AG04450 (cell line): Measurements from ENCODE around the gene TIMP3. TPM values are rescaled to one million over a fixed set of nuclear protein-coding genes. Genes with fewer than 3 reads are reported as not detected.
A peak's percentile ranks its signal among the peaks of the same experiment; 100 is the strongest.

Experiments used
- CTCF ChIA-PET: fragments of 300-600, 350-600 bp; formaldehyde crosslinking; extraction: SDS; loops from one replicate; lab custom pipeline; 2022; ENCODE audit warnings: antibody characterized with exemption, inconsistent platforms; lab: Charles Lee
- POLR2A ChIA-PET: fragments of 350-600 bp; formaldehyde crosslinking; extraction: SDS; loops from one replicate; lab custom pipeline; 2021; ENCODE audit warnings: antibody characterized with exemption, inconsistent platforms; lab: Yijun Ruan, JAX
- DNase-seq: peaks from one replicate; pipeline ENCODE4 v3.0.0-alpha.2; 2011; ENCODE audit warnings: low read depth, low spot score
- H3K27ac ChIP-seq: one replicate; pipeline ENCODE4 v1.5.1; 2012; ENCODE audit warnings: low read depth, low read length, control low read depth
- H3K27me3 ChIP-seq: one replicate; pipeline ENCODE4 v1.6.0; 2012; ENCODE audit warnings: low read length; ENCODE audit not compliant: control insufficient read depth, insufficient read depth
- H3K4me3 ChIP-seq: 2 replicates; pipeline ENCODE4 v1.5.1; 2011; ENCODE audit warnings: mild to moderate bottlenecking, low read depth, low read length, control low read depth
- H3K9me3 ChIP-seq: 2 replicates; pipeline ENCODE4 v1.5.1; 2012; ENCODE audit warnings: low read length; ENCODE audit not compliant: control insufficient read depth, insufficient read depth
- polyA plus RNA-seq: library from polyadenylated mRNA; depleted of rRNA; stranded (reverse); fragments of >200 nt; gene quantifications from 2 replicates; pipeline ENCODE4 v1.2.3, GENCODE V29; 2011
- TF ChIP-seq, protein P1 (sequence below): IDR thresholded peaks from 2 replicates; pipeline ENCODE4 v1.5.1; 2011; ENCODE audit warnings: low read depth, low read length, control low read depth, inconsistent platforms

The TIMP3 gene
- polyA plus RNA-seq, 1 experiment = 486 TPM

DNA sequence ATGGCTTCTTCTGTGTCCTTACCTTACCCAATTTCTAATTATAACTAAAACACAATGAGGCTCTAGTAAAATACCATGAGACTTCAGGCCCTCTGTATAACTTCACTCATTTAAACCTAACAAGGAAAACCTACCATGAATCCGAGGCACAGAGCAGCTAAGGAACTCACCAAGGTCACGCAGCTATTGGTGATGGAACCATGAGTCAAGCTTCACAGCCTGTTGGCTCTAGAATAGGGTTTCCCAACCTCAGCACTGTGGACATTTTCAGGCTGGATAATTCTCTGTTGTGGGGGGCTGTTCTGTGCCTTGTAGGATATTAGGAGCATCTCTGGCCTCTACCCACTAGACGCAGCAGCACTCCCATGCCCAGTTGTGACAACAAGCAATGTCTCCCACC lies 75.7 kb downstream of the TIMP3 start:
- DNase-seq = no peak

DNA sequence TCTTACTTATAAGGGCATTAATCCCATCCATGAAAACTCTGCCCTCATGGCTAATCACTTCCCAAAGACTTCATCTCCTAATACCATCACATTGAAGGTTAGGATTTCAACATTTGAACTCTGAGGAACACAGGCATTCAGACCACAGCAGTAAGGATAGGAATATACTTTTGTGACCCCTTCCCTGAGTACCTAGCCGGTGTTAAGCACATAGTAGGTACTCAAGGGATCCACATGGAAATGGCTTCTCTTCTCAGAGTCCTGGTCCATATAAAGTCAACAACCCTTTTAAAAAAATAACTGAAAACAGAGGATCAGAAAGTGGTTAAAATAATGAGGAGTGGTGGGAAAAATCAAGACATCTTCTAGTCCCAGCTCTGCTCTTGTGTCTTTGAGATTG lies 78.0 kb downstream of the TIMP3 start:
- Histone ChIP-seq H3K27me3 (peaks cover 46% of the 10 kb centered on the region), H3K4me3 (no peak overlapping the region), H3K9me3 (no peaks in the 10 kb centered on the region), H3K27ac (no peak overlapping the region)
- TF ChIP-seq, protein P1, sequence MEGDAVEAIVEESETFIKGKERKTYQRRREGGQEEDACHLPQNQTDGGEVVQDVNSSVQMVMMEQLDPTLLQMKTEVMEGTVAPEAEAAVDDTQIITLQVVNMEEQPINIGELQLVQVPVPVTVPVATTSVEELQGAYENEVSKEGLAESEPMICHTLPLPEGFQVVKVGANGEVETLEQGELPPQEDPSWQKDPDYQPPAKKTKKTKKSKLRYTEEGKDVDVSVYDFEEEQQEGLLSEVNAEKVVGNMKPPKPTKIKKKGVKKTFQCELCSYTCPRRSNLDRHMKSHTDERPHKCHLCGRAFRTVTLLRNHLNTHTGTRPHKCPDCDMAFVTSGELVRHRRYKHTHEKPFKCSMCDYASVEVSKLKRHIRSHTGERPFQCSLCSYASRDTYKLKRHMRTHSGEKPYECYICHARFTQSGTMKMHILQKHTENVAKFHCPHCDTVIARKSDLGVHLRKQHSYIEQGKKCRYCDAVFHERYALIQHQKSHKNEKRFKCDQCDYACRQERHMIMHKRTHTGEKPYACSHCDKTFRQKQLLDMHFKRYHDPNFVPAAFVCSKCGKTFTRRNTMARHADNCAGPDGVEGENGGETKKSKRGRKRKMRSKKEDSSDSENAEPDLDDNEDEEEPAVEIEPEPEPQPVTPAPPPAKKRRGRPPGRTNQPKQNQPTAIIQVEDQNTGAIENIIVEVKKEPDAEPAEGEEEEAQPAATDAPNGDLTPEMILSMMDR = no peak
- ChIA-PET CTCF (no interaction called here), POLR2A (no interaction called here)
- no peak for DNase-seq

More for the DNA sequence above, 75.7 kb downstream of the TIMP3 start:
- Histone ChIP-seq H3K4me3 (no peak overlapping the region), H3K9me3 (no peaks in the 10 kb centered on the region), H3K27ac (no peak overlapping the region), H3K27me3 (peaks cover 37% of the 10 kb centered on the region)
- TF ChIP-seq, protein P1 = no peak
- ChIA-PET POLR2A (no interaction called here), CTCF (interaction anchor here (0.5 kb wide), 1 partner anchor 167 kb away, joined by 3 read pairs; no protein-coding TSS in a partner anchor)

- Histone ChIP-seq H3K27me3 (peaks cover 45% of the 10 kb centered on the region), H3K9me3 (no peaks in the 10 kb centered on the region), H3K4me3 (no peak overlapping the region), H3K27ac (no peak overlapping the region)
- TF ChIP-seq, protein P1 = no peak
- DNase-seq = peak; percentile 34
- CTCF ChIA-PET = no interaction called here
- POLR2A ChIA-PET = no interaction called here
Observed at GRCh38 chr22:32880061-32880460, 78.6 kb downstream of the TIMP3 start.

GRCh38 chr22:32880505-32880892 lies 79.0 kb downstream of the TIMP3 start:
- TF ChIP-seq, protein P1 = no peak
- H3K27me3 ChIP-seq = peaks cover 43% of the 10 kb centered on the region
- POLR2A ChIA-PET = no interaction called here

DNA sequence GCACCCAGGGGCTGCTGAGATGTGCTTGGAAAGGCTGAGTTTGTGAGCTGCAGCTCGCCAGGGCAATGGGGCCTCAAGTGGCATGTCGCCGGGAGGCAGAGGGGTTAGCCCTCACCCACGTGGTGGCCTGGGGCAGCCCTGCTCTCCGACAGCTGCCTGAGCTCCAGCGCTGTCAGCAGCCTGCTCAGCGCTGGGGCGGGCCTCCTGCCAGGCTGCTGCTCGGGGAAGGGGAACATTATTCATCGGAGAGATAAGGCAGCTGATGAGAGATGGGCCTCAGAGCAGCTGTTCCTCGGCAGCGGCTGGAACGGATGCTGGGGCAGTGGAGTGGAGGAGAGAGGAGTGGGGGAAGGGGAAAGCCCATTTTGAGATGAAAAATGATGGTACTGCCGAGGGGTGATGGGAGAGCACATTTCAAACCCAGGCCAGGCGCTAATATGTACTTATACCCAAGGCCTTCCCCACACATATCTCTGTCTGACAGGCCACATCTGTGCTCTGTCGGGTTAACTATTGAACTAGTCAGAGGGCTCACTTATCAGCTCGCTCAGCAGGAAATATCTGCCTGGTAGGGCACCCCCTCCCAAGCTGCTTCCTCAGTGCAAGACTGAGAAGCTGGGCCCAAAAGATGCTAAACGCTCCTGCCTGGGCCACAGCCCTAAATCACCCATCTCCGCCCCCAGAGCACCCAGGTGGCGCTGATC lies 79.5 kb downstream of the TIMP3 start:
- CTCF ChIA-PET = no interaction called here
- no peak overlapping the region for H3K4me3 ChIP-seq
- no peak overlapping the region for H3K27ac ChIP-seq
- no peaks in the 10 kb centered on the region for H3K9me3 ChIP-seq
- H3K27me3 ChIP-seq = peaks cover 38% of the 10 kb centered on the region
- TF ChIP-seq, protein P1 = no peak
- DNase-seq = peak; percentile 30
- POLR2A ChIA-PET = interaction anchor here (0.6 kb wide), 1 partner anchor 188 kb away, joined by 5 read pairs; no protein-coding TSS in a partner anchor

More at GRCh38 chr22:32880505-32880892, 79.0 kb downstream of the TIMP3 start:
- DNase-seq = no peak
- Histone ChIP-seq H3K9me3 (no peaks in the 10 kb centered on the region), H3K27ac (no peak overlapping the region), H3K4me3 (no peak overlapping the region)
- CTCF ChIA-PET = no interaction called here
